SKM-1 (cell line): ENCODE measurements around the gene DOK4.
"Not testable (repeated sequence)": the region's sequence is repeated elsewhere in the genome, so short reads cannot be mapped to it uniquely, and the experiment has no call there.

Source experiments
- DNase-seq: peaks from one replicate; lab custom pipeline; 2025; ENCODE audit not compliant: unreplicated experiment; lab: John Stamatoyannopoulos, UW

The DOK4 gene

GRCh38 chr16:57502048-57502775 is 15.9 kb upstream of the DOK4 start:
- DNase-seq, result no peak

DNA sequence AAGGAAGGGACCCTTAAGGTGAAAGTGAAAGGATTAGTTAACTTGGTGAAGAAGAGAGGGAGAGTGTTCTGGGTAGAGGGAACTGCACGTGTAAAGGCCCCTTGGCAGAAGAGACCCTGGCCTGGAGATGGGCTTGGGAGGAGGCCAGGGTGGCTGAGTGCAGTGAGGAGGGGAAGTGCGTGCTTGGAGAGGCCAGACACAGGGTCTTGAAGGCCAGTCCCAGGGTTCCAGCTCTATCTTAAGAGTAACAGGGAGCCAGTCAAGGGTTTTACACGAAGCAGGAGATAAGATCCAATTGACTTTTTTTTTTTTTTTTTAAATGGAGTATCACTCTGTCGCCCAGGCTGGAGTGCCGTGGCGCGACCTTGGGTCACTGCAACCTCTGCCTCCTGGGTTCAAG is 15.2 kb upstream of the DOK4 start:
- no peak for DNase-seq

GRCh38 chr16:57500578-57501111 is 14.4 kb upstream of the DOK4 start:
- DNase-seq, result no peak

DNA sequence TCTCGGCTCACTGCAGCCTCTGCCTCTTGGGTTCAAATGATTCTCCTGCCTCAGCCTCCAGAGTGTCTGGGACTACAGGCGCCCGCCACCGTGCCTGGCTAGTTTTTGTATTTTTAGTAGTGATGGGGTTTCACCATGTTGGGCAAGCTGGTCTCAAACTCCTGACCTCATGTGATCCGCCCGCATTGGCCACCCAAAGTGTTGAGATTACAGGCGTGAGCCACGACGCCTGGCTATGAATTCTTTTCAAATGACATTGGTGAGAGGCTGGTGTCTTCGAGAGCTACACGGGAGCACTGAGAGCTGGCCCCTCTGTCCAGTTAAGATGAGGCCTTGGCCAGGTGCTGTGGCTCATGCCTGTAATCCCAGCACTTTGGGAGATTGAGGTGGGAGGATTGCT is 13.6 kb upstream of the DOK4 start:
- DNase-seq, result not testable (repeated sequence)

- no peak for DNase-seq
Measured at GRCh38 chr16:57498031-57498430, 11.7 kb upstream of the DOK4 start.

DNA sequence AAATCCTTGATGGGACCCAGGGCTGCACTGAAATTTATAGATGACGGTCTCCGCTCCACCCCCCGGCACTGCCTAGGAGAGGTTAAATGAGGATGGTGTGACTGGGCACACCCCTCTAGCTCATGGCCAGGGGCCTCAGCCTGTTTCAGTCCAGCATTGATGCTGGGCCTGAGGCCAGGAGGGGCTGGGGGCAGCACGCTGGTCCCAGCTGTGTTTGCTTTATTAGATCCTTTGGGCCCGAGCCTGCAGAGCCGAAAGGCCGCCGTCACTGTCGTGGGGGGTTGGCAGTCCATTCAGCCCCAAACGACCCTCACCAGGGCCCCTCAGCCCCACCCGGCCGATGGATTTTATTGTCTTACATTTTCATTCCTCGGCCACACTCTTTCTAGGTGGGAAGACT is 10.8 kb upstream of the DOK4 start:
- DNase-seq, result no peak

- DNase-seq, result no peak
Measured at GRCh38 chr16:57493767-57494166, 7.5 kb upstream of the DOK4 start.

DNA sequence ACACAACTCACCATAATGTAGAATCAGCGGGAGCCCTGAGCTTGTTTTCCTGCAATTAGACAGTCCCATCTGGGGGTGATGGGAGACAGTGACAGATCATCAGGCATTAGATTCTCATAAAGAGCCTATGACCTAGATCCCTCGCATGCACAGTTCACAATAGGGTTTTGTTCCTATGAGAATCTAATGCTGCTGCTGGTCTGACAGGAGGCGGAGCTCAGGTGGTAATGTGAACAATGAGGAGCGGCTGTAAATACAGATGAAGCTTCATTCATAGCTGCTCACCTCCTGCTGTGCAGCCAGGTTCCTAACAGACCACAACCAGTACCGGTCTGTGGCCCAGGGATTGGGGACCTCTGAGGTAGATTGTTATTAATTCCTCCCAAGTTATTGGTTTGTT is 2.9 kb upstream of the DOK4 start:
- no peak for DNase-seq

DNA sequence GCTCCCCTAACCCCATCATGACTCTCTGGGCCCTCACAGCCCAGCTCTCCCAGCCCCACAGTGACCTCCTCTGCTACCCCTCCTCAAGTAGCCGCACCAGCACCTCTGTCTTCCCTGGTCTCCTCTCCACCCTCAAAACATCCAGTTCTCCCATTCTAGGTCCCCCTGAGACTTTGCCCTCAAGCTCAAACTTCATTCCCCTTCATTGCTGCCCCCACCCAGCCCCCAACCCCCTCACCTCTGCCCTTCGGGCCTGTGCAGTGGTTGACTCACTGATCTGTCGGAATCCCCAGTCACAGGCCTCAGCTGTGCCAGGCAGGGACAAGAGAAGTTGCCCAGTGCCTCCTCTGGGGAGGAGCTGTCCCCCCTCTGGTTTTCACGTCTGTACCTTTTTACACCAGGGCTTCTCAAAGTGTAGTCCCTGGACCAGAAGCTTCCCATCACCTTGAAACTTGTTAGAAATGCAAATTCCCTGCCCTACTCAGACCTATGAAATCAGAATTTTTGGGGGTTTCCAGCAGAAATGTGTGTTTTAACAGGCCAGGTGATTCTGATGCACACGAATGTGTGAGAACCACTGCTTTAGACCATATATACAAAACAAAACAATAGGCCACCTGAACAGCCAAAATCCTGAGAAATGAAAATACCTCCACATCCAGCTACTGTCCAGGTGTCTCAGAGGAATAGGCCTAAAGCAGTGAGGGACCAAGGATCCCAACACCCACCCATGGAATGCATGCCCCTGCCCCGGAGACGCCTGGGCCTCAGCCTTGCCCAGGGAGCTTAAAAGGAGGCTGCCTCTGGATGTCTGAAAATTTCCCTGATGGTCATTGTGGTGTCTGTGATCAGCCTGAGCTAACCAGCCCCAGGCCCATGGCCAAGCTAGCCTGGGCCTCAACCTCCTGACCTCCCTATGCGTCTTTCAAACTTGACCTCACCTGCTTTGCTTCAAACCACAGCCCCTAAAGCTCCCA is 853 bp upstream of the DOK4 start:
- DNase-seq, result no peak

GRCh38 chr16:57485091-57485915 is 990 bp downstream of the DOK4 start:
- no peak for DNase-seq

GRCh38 chr16:57484515-57485005 is 1.7 kb downstream of the DOK4 start:
- no peak for DNase-seq

GRCh38 chr16:57483725-57484514 is 2.4 kb downstream of the DOK4 start:
- no peak for DNase-seq

DNA sequence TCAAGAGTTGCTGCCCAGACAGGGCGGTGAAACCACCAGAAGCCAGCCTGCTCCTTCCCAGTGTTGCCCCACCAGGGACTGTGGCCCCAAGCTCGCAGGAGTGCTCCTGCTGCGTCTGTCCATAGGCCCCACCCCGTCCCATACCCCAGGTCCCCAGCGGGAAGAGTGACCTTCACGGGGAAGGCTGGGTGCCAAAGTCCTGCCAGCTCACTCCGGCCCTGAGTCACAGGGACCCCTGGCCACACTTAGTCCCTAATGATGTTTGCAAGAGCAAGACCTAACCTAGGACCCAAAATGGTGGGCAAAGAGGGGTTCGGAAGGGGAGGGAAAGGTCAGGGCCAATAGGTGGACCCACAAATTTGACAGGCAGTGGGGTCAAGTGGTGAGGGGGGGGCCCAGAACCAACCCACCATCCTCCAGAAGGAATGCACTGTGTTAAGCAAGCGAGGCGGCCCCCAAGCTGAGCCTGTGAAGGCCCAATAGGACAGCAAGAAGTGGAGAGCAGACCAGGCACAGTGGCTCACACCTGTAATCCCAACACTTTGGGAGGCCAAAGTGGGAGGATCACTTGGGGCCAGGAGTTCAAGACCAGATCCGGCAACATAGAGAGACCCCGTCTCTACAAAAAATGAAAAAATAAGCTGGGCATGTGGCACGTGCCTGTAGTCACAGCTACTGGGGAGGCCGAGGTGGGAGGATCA is 3.3 kb downstream of the DOK4 start:
- no peak for DNase-seq

DNA sequence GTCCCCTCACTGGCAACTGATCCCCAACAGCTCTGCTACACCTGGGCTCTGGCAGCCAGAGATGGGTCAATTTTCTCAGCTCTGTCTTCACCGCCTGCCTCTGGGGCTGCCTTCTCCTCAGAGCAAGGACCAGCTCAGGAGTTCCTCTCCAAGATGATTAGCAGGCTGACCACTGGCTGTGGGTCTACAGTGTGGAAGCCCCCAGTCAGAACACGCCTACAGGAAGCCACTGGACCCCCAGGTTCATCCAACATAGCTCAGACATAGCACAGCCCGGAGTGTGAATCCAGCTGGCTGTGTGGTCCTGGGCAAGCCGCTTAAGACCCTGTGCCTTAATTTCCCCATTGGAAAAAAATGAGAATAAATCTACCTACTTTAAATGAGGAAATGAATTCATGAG is 4.9 kb downstream of the DOK4 start:
- no peak for DNase-seq

GRCh38 chr16:57480754-57481230 is 5.5 kb downstream of the DOK4 start:
- DNase-seq, result no peak

DNA sequence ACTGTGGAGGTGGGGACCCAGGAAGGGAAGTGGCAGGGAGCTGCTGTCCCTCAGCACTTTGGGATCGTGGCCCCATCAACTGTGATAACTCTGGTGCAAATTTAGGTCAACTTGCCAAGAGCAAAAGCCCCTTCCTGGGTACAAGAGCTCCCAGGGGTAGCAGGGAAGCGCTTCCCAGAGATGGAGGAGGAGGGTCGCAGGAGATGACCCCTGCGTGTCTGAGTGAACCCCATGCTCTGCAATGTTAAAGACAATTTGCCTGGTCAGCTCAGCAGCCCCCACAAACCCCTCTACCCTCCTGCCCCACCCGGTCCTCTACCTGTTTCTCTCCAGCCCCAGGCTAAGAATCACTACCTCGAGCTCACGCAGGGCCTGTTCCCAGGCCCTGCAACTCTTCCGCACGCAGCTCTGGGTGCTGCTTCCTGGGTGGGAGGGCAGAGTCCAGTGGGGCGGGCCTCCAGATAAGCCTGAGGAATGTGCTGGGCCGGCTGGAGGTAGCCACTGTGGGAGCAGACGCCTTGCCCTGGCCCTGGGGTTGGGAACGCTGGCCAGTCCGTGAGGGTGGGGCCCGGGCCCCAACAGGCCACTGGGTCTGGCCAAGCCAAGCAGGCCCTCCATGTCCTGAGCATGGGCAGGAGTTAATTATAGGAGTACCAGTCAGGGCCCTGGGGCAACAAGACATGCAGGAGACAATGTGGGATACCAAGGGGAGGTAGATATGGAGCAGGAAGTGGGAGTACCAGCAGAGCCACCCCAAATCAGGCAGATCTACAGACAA is 6.1 kb downstream of the DOK4 start:
- DNase-seq, result no peak

GRCh38 chr16:57479205-57479975 is 6.9 kb downstream of the DOK4 start:
- no peak for DNase-seq
